Sciatic nerve (tissue), 2 donors: ENCODE results near the gene COL12A1. TPM values are rescaled to one million over a fixed set of nuclear protein-coding genes. Genes with fewer than 3 reads are reported as not detected.

ENCODE experiments used
- ATAC-seq: fragments of 200-7000 bp; cut with Tn5 transposase; one replicate; pipeline ENCODE4 v1.9.1; 2020; ENCODE audit warnings: mild to moderate bottlenecking, moderate library complexity
- DNase-seq: peaks from one replicate; pipeline ENCODE4 v3.0.0-alpha.2; 2020; ENCODE audit warnings: low spot score
- intact Hi-C: fragments of 100-400 bp; cut with DNase I; formaldehyde crosslinking; loops from one replicate; pipeline ENCODE4 v1.14.2; 2022
- total RNA-seq: library from RNA; stranded (reverse); fragmentation: NEBNext Ultra II Directional; extraction: Animal tissue kit (Norgen Biotek cat#: 25700); gene quantifications from one replicate; pipeline ENCODE4 v1.2.1, GENCODE V29; 2021
- donor health status: DM: no; HTN: no; CAD: no.
- donor health status: DM: no; HTN: no; CAD: no.

COL12A1 gene
- total RNA-seq, 1 donor from 2014 or later, result 275 TPM

- ATAC-seq, result no peak
- DNase-seq, result no peak
- intact Hi-C loops, result no loop called here
Measured at GRCh38 chr6:75155631-75156030, 50.2 kb downstream of the COL12A1 start.

DNA sequence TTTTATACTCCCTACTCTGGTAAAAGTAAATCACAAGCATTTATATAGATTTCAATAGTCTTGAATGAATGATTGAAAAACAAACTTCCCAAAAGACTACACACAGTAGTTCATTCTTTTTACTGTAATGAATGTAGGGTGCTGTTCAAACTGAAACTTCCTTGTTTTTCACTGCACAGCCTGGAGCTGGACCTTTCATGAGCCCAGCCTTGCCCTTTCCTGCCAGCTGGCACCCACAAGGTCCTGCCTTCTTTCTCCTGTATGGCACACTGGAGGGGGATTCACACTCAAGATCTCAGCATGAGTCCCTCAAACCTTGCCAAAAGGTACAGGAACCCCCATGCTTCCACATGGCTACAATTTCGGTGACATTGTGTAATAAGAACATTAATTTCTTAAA lies 50.9 kb downstream of the COL12A1 start:
- intact Hi-C loops, result no loop called here
- ATAC-seq (peak; percentile 55), DNase-seq (no peak)

DNA sequence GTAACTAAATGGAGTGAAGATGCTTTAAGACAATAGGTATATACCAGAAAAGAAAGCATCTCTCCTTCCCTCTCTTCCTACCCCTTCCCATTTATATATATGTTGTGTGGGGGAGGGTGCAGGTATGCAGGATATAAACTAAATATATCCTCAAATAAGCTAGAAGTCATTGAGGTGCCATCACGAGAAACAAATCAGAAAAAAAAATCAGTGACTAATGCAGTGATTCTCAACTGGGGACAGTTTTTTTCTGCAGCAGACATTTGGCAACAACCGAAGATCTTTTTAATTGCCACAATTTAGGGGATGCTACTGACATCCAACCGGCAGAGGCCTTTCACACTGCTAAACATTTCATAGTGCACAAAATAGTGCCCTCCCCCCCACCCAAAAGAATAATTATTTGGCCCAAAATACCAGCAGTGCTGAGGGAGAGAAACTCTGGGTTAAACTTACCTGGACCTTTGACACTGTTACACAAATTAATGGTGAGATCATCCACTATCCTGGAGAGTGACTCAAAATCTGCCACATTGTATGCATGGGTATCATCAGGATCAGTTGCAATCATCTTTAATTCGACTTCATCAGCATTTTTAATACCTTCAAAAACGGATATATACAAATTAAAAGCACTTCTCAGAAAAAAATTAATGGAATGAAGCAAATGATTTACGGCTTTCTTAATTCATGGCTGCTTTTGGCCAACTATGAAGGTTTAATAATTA lies 55.0 kb downstream of the COL12A1 start:
- intact Hi-C loops, result no loop called here
- DNase-seq (no peak), ATAC-seq (no peak)

DNA sequence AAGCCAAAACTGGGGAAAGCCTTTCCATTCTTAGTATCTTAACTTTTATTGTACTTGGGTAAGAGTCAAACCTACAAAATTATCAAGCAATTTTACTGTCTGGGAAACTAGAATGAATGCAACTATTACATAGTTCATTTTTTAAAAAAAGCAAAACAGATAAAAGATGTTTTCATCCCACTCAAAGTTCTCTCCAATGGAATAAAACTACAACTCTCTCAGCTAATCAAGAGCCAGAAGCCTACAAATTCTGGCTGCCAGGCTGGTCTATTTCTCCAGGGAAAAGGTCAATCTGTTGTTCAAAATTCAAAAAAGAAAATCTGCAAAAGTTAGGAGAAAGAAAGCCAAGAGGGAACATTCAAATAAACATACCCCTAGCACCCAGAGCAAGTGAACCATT lies 56.2 kb downstream of the COL12A1 start:
- ATAC-seq (peak; percentile 69), DNase-seq (no peak)
- intact Hi-C loops, result no loop called here

DNA sequence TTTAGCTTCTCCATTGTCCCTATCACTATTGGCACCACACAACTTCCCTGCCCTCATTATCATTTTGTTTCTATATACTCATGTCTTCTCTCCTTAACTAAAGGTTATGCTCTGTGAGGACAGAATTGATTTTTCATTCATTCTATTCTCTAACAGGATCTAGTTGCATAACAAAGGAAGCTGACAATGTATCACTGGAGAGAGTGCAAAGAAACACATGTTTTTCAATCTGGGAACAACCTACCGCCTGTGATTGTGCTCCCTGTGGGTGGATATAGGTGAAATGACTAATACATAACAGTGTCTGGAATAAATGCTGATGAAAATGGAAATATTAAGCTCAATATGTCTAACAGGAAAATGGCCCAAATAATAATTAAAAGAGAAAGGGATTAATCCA lies 56.6 kb downstream of the COL12A1 start:
- intact Hi-C loops, result no loop called here
- peak; percentile 48 for ATAC-seq

DNA sequence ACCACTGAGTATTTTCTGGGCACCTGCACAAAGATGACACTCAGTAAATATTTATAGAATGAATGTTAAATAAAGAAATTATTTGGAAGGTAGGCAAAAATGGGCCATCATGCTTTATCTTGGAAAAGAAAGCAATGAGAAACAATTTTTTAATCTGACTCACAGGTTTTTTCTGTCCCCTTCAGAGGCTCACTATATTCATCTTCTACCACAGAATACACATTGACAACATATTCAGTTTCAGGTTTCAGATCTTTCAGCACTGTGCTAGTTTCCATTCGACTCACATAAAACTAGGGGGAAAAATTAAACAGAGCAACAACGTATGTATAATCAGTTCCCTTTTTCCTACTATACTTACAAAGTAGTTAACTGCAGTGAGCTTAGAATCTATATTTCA lies 58.3 kb downstream of the COL12A1 start:
- intact Hi-C loops, result no loop called here
- ATAC-seq, result no peak

More for the DNA sequence above, 56.6 kb downstream of the COL12A1 start:
- DNase-seq, result no peak

DNA sequence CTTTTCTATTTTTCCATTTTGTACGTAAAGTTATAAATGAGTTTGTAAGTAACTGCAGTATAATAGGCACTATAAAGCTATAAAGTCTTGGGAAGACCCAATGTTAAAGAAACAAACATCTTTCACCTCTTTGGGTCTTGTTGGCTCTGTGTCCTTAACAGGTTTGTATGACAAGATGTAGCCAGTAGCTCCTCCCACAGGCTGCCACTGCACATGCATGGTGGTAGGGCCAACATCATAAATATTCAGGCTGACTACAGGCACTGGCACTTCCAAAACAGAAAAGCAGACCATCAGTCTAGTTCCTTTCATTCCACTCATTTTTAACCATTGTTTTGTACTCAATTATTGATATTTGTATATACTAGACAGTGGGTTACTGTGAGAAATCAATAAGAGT lies 59.9 kb downstream of the COL12A1 start:
- DNase-seq (no peak), ATAC-seq (no peak)
- intact Hi-C loops, result no loop called here

More for the DNA sequence above, 58.3 kb downstream of the COL12A1 start:
- no peak for DNase-seq

GRCh38 chr6:75145211-75145610 lies 60.6 kb downstream of the COL12A1 start:
- ATAC-seq (no peak), DNase-seq (no peak)

DNA sequence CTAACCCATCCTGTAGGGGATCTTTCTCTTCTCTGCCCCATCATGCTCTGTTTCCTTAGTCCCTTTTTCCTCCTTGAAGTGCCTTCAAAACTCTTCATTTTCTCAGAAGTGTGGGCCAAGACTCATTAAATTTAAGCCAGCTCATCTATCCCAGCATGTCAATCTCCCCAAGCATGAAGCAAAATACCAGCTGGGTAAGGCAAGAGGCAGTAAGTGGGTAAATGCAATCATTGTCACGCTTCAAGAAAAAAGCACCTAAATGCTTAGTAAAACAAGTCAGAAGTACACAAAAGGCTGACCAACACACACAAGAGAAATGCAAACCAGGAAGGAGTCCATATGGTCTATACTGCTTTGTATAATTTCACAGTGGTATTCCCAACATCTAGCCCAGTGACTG lies 61.5 kb downstream of the COL12A1 start:
- DNase-seq (no peak), ATAC-seq (no peak)
- intact Hi-C loops, result no loop called here

More at GRCh38 chr6:75145211-75145610, 60.6 kb downstream of the COL12A1 start:
- intact Hi-C loops, result no loop called here

- ATAC-seq, result peak; percentile 89
- no peak for DNase-seq
- intact Hi-C loops, result no loop called here
Measured at GRCh38 chr6:75143191-75143590, 62.7 kb downstream of the COL12A1 start.

- intact Hi-C loops, result no loop called here
- peak; percentile 41 for ATAC-seq
Measured at GRCh38 chr6:75142721-75143120, 63.1 kb downstream of the COL12A1 start.

GRCh38 chr6:75135876-75136275 lies 70.0 kb downstream of the COL12A1 start:
- DNase-seq, result no peak
- no peak for ATAC-seq
- intact Hi-C loops, result no loop called here

More at GRCh38 chr6:75142721-75143120, 63.1 kb downstream of the COL12A1 start:
- no peak for DNase-seq

- no peak for DNase-seq
- intact Hi-C loops, result no loop called here
- no peak for ATAC-seq
Measured at GRCh38 chr6:75135450-75135849, 70.4 kb downstream of the COL12A1 start.

GRCh38 chr6:75130784-75131183 lies 75.1 kb downstream of the COL12A1 start:
- DNase-seq (no peak), ATAC-seq (peak; percentile 21)
- intact Hi-C loops, result no loop called here

GRCh38 chr6:75128878-75129570 lies 76.8 kb downstream of the COL12A1 start:
- peak; percentile 77 for ATAC-seq
- intact Hi-C loops, result no loop called here
- no peak for DNase-seq

DNA sequence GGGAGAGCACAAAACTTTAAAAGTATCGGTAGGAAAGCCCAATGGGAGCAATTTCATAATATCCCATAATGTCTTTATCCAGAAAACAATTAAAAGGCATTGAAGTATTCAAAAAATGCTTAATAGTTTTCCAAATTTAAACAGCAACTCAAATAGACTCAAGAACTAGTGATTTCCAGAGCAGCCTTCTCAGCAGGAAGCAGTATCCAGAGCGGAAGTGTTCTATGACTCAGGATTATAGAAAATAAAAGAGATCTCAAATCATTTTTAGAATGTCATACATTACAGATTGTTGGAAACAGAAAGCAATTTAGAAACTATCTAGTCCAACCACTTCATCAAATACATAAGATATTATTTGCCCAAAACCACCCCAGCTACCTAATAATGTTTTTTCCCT lies 79.3 kb downstream of the COL12A1 start:
- DNase-seq, result no peak
- no peak for ATAC-seq
- intact Hi-C loops, result no loop called here

- ATAC-seq (no peak), DNase-seq (no peak)
- intact Hi-C loops, result loop anchor here (2.0 kb wide), 1 partner anchor 14 kb away; no protein-coding TSS in a partner anchor
Measured at GRCh38 chr6:75124983-75125382, 80.9 kb downstream of the COL12A1 start.

DNA sequence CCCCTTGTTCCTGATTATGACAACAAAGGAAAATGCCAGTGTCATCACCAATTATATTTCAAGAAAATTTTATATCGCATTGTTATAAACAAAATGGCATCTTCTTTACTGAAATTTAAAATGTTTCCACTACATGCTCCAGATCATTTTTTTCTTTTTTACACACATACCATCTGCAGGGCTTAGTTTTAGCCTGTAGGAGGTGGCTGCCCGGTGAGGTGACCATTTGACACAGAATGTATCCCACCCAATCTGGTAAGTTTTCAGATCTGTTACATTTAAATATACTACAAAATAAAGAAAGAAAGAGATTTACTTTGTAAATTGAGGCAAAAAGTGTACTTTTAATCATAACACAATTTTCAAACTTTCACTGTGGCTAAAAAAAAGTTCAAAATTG lies 81.8 kb downstream of the COL12A1 start:
- no peak for DNase-seq
- no peak for ATAC-seq
- intact Hi-C loops, result loop anchor here (2.0 kb wide), 1 partner anchor 15 kb away; no protein-coding TSS in a partner anchor

DNA sequence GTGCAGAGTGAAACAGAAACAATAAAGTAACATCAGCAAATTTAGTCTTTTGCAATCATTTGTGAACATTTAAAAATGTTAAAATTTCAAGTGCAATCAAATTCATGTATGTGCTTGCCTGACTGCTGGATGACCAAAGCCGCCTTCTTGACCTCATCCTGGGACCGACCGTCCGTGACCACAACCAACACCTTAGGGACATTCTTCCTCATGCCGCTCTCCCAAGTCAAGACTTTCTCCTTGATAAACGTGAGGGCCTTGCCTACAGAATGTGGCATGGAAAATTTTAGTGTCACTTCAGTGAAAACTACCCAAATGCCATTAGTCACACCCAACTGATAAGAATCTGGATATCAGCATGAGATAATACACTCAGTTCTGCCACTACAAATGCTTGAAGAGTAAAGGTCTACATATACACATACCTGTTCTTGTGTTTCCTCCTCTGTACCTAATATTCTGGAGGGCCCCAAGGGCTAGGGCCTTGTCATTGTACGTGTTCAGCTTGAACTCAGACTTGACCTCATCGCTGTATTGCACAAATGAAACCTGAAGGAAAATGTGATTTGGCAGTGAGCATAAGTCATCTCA lies 86.8 kb downstream of the COL12A1 start:
- DNase-seq (no peak), ATAC-seq (no peak)
- intact Hi-C loops, result no loop called here

GRCh38 chr6:75117701-75118100 lies 88.2 kb downstream of the COL12A1 start:
- DNase-seq (no peak), ATAC-seq (no peak)
- intact Hi-C loops, result no loop called here
